Activated CD4-positive, CD25-positive, alpha-beta regulatory T cell (primary cell): ENCODE data around the gene CACNA1H.

ENCODE experiments used
- DNase-seq, 4 experiments: peaks; one replicate each; lab custom pipeline; 2025; lab: John Stamatoyannopoulos, UW

The CACNA1H gene

DNA sequence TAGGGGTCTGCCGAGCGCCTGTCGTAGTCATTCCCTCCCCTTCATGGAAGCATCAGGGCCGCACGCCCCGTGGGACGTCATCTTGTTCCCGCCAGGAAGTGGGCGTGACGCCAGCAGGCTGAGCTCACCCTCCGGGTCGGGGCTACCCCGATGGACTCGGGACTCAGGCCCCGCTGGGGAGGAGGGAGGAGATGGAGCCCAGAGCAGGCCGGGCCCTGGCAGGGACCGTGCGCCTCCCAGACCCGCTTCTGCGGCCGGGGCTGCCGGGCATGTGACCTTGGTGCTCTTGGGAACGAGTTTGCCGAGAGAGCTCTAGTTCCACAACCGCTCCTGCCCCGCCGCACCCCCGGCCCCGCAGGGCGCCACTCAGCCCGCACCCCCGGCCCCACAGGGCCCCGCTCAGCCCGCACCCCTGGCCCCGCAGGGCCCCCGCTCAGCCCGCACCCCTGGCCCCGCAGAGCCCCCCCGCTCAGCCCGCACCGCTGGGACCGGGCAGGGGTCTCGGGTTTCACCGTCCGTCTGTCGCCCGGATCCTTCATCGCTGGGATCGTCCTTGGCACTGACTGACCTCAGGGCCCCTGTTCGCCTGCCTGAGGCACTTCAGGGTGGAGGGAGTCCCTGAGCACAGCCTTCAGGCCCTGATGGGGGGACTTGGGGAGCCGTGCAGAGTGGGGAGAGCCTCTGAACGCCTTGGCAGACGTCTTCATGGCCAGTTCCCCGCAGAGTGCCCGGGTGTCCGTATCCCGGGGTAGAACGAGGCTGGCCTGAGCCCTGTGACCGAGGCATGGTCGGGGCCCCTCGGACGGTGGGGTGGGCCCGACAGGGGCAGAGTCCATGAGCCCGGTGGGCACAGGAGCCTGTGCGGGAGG, 5.8 kb downstream of the CACNA1H start:
- no peak for DNase-seq

DNA sequence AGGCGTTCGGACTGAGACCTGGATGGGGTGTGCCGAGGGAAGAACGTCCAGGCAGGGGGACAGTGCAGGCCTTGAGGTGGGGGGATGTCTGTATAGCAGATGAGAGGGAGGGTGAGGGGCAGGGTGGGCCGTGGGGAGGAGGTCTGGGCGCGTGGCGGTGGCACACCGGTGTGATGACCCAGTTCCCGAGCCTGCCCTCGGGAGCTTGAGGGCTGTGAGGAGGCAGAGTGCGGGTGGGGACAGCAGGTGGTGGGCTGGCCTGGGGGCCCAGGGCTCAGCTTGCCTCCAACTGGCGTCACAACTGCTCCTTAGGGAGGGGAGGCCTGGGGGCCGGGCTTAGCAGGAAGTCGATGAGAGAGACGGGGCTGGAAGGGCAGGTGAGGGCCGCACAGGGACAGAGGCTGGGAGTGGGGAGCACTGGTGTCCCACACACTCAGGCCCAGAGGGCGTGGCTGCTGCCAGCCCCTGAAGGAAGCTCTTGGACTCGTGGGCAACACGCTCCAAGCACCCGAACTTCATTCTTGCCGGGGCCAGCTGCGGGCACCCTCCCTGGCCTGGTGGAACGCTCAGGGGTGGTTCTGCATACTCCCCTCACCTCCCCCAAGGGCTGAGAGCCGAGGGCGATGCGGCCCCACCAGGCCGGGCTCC, 6.5 kb downstream of the CACNA1H start:
- no peak for DNase-seq

DNA sequence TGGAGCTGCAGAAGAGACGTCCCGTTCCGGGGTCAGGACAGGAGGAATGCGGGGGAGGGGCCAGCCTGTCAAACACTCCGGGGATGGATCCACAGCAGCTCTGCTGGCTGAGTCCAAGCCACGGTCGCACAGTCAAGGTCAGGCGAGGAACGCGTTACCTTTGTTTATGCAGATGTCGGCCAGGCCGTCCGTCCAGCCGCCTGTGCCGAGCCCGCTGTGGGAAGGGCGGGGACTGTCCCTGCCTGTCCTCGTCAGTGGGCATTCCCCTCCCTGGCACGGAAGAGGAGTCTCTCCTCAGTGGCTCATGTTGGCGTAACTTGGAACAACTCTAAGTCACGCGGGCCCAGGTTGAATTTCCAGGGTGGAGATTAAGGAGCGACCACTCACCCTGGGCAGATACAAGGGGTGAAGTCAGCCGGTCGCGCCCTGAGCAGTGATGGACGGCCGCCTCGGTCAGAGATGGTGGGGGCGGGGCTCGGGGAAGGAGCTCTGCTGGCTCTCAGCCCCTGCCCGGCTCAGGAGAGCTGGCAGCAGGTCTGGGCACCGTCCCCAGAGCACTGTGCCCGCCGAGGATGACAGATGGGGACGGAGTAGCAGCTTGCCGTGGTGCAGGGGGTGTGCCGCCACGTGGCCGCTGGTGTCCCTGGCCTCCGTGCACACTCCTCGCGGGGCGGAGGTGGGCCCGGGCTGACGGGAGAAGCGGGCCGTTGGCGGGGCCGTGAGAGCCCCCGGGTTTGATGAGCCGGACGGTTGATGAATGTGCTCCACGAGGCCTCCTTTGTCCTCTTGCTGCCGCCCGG, 7.3 kb downstream of the CACNA1H start:
- DNase-seq: no peak

- DNase-seq: no peak
Measured at GRCh38 chr16:1160773-1161348, 8.0 kb downstream of the CACNA1H start.

GRCh38 chr16:1162701-1163566, 10.0 kb downstream of the CACNA1H start:
- no peak for DNase-seq

DNA sequence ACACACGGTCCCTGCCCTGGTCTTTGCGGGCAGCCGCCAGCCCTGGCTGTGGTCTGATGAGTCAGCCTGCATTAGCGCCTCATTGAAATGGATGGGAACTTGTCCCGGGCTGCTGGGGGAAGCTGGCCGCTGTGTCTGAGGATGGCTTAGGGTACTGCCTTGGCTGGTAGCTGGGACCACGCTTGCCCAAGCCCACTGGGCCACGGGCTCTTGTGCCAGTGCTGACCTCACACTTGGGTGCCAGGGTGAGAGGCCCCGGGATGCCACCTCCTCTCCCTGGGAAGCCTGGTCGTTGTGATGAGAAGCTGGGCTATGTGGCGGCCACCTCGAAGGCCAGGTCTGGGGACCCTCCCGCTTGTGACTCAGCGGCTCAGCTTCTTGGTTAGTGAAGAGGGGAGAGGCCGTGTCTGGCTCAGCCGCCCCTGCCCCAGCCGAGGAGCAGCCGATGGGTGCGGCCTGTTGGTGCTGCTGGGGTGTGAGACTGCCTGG, 10.7 kb downstream of the CACNA1H start:
- no peak for DNase-seq

- no peak for DNase-seq
Measured at GRCh38 chr16:1164382-1164781, 11.5 kb downstream of the CACNA1H start.

GRCh38 chr16:1164975-1165374, 12.1 kb downstream of the CACNA1H start:
- DNase-seq: no peak

DNA sequence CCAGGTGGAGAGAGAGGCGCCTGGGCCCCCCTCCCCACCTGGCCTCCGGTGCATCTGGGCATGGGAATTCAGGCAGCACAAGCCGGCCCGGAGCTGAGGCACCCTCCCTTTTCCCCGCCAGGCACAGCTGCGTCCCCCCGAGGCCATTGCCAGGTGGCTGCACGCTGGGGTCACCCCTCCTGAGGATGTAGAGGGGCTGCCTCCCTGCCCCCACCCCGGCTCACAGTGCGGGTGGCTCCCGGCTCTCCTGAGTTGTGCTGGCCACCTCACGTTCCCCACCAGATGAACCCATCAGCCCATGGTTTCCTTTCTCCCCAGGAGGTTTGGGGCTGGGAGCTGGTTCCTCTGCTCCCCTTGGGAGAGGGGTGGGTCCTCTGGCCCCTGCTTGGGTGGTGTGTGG, 12.6 kb downstream of the CACNA1H start:
- DNase-seq: no peak

GRCh38 chr16:1167276-1168107, 14.6 kb downstream of the CACNA1H start:
- no peak for DNase-seq

DNA sequence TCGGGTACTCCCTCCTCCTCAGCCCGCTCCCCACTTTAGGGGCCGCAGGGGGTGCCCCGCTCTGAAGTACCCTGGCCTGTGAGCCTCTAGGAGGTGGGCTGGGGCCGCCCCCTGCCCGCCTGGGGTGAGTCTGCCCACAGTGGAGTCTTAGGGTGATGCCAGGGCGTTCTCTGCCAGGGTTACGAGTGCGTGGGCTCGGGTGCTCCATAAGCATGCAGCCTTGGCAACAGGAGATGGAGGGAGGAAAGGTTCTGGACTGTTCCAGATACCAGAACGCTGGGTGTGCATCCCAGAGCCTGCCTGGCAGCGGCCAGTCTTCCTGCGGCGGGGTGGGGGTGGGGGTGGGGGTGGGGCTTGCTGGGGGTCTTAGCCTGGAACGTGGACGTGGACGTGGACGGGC, 15.9 kb downstream of the CACNA1H start:
- no peak for DNase-seq

DNA sequence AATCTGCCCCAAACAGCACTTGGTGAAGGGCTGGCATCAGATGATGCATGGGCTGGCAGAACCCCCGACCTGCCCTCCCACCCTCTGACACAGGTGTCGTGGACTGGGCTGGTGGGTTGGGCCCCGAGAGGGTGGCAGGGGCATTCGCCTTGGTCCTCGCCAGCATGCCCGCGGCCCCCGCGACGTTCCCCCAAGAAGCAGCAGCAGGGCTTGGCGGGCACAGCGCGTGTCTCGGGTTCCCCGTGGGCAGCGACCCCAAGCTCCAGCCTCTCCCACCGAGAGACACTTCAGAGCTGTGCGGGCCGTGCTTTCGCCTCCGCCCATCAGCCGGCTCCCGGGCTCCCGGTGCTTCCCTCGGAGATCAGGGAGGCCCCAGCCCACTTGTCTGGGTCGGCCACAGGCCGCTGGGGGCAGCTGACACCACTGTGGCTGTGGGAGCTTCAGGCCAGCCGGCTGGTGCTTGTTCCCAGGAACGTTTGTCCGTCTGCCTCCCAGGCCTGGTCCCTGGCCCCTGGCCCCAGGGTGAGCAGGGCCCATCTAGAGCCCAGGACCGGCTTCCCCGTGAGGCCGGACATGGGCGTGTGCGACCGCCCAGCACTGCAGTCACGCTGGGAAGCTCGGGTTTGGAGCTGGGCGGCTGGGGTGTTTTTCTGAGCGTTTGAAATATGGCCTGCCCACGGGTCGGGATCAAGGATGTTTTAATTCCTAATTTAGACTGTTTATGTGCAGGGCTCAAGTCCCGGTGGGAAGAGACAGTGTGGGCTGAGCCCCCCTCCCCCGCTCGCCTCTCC, 16.6 kb downstream of the CACNA1H start:
- no peak for DNase-seq

DNA sequence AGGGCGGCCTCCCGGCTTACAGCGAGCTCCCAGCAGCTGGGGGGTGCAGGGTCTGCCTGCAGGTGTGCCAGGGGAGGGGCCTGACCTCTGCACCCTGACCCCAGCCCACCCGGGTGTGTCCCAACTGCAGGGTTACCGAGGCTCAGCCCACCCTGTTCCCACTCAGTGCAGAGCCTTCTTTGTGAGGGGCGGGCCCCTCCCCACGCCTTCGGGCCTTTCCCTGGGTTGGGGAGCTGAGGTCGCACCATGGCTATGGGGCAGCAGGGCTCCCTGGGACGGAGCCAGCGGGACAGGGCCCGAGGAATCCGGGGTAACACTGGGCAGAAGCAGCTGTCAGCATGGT, 17.1 kb downstream of the CACNA1H start:
- DNase-seq: no peak

- DNase-seq: no peak
Measured at GRCh38 chr16:1171001-1171400, 18.1 kb downstream of the CACNA1H start.

- no peak for DNase-seq
Measured at GRCh38 chr16:1171854-1172428, 19.0 kb downstream of the CACNA1H start.

DNA sequence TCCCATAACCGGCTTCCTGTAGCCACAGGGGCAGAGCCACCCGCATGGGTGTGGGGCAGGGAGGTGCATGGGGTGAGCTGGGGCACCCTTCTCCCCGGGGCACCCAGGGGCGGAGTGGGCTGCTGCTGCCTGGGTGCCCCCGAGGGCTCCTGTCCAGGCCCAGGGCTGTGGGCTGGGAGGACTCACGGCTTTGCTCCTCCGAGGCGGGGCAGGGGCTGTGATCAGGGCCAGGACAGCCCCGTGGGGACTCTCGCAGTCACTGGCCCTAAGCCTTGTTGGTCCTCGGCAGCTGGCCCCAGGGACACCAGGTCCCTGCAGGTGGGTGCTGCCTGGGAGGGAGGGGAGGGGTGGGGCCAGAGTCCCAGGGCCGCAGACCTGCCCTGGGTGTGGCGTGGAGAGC, 19.7 kb downstream of the CACNA1H start:
- no peak for DNase-seq

DNA sequence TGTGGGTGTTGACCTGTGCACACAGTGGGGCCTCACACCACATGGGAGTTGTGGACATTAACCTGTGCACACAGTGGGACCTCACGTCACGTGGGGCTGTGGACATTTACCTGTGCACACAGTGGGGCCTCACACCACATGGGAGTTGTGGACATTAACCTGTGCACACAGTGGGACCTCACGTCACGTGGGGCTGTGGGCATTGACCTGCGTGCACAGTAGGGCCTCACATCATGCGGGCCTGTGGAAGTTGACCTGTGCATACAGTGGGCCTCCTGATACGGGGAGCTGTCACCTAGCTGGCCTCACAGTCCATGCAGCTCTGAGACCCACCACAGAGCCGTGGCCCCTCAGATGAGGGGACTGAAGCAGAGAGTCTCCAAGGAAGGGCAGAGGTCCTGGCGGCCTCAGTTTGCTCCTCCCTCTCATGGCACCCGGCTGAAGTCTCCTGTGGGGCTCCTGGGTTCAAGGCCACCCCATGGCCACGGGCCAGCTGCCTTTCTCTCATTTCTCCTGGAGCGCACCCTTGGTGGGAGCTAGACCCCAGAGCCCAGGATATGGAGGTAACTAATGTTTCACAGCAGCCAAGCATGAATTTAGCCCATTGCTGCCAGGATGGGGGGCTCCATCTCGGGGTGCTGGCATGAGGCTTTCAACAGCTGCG, 21.0 kb downstream of the CACNA1H start:
- no peak for DNase-seq

DNA sequence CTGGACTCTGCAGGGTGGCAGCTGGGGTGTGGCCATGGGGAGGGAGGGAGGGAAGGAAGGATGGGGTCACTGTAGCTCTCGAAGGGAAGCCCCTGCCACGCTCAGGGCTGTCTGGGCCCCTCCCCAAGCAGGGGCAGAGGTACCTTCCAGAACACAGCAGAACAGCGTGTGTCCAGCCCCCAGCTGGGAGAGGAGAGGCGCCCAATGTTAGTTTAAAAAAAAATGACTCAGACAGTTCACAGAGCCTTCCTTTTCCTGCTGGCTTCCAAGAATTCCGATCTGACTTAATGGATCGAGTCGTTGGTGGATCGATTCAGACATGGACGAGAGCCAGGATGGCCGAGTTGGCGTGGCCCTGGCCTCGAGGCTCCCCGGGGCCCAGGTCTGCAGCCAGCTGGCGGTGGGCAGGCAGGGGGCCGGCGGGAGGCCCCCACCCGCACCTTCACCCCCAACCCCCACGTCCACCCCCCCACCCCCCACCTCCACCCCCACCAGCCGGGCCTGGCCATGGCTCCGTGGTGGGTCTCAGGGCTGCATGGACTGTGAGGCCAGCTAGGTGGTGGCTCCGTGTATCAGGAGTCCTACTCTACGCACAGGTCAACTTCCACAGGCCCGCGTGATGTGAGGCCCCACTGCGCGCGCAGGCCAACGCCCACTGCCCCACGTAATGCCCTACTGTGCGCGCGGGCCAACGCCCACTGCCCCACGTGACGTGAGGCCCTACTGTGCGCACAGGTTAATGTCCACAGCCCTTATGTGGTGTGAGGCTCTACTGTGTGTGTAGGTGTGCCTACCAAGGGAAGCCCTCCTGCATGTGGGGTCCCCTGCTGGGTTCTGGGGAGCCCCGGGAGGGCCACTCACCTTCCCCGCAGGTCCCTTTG, 21.8 kb downstream of the CACNA1H start:
- DNase-seq: no peak
